Upper lobe of left lung (tissue), 6 donors: Measurements from ENCODE around the gene PLA2G4D. TPM values are rescaled to one million over a fixed set of nuclear protein-coding genes. Genes with fewer than 3 reads are reported as not detected.

Source experiments
- ATAC-seq, 2 donors: fragments of 200-7000 bp; cut with Tn5 transposase; one replicate each; pipeline ENCODE4 v1.9.1; 2022; ENCODE audit warnings: mild to moderate bottlenecking in 2 of 2, moderate library complexity in 2 of 2; ENCODE audit not compliant: low FRiP score in 2 of 2
- DNase-seq, 2 donors: peaks; one replicate each; pipeline ENCODE4 v3.0.0-alpha.2; 2019 to 2020
- H3K27ac ChIP-seq, 4 donors: fragments of 200-600 bp; sonication (generic); one replicate each; pipeline ENCODE4 v1.5.1; 2016 to 2019
- H3K27me3 ChIP-seq, 4 donors: fragments of 200-600 bp; sonication (generic); one replicate each; pipeline ENCODE4 v1.5.1; 2017 to 2019
- H3K36me3 ChIP-seq, 4 donors: fragments of 200-600 bp; sonication (generic); one replicate each; pipeline ENCODE4 v1.5.1; 2016 to 2019
- H3K4me1 ChIP-seq, 4 donors: fragments of 200-600 bp; sonication (generic); one replicate each; pipeline ENCODE4 v1.5.1; 2018 to 2019
- H3K4me3 ChIP-seq, 4 donors: fragments of 200-600 bp; sonication (generic); one replicate each; pipeline ENCODE4 v1.5.1; 2017 to 2019; ENCODE audit warnings: mild to moderate bottlenecking in 2 of 4, moderate library complexity in 1 of 4
- H3K9me3 ChIP-seq, 4 donors: fragments of 200-600 bp; sonication (generic); one replicate each; pipeline ENCODE4 v1.5.1; 2018 to 2019
- EP300 ChIP-seq, 4 donors: sonication (generic); formaldehyde crosslinking; IDR thresholded peaks; one replicate each; pipeline ENCODE4 v1.5.1; 2017; ENCODE audit warnings: antibody characterized with exemption in 4 of 4, control low read depth in 2 of 4
- POLR2A ChIP-seq, 4 donors: fragments of 450-650 bp; IDR thresholded peaks; one replicate each; pipeline ENCODE4 v1.5.1; 2016 to 2017; ENCODE audit warnings: antibody characterized with exemption in 4 of 4, mild to moderate bottlenecking in 2 of 4
- POLR2AphosphoS5 ChIP-seq, 2 donors: sonication (generic); formaldehyde crosslinking; IDR thresholded peaks; one replicate each; pipeline ENCODE4 v1.5.1; 2017; ENCODE audit warnings: antibody characterized with exemption in 2 of 2
- WGBS, 2 donors: methylation state at CpG; one replicate each; pipeline ENCODE4 v1.1.5; 2017 to 2018; 5-methylcytosine and 5-hydroxymethylcytosine counted together
- total RNA-seq, 6 donors: library from RNA; depleted of rRNA in 4 of 6; stranded (reverse); fragments of >200 nt in 4 of 6; gene quantifications; one replicate each; pipeline versions ENCODE4 v1.1.0 to v1.2.1, GENCODE V29; 2016 to 2021
- TF ChIP-seq, protein P1 (sequence below), 6 experiments: fragments of 450-650 bp in 4 of 6; fragments of 200-600 bp in 2 of 6; sonication (generic) in 2 of 6; IDR thresholded peaks; one replicate each; pipeline ENCODE4 v1.5.1; 2016 to 2019; ENCODE audit warnings: antibody characterized with exemption in 6 of 6
- donor health status: DM: no; HTN: no; CAD: no; lungs with moderate emphysema.
- donor health status: DM: no; HTN: yes; CAD: no; lungs with severe emphysema.

PLA2G4D gene
- total RNA-seq, 6 donors from 2014 or later = not detected

GRCh38 chr15:42070976-42071350 lies 23.4 kb downstream of the PLA2G4D start:
- no peak for TF ChIP-seq POLR2A (IDR thresholded peaks at IDR 0.05)
- no peak for TF ChIP-seq EP300 (IDR thresholded peaks at IDR 0.05)
- TF ChIP-seq POLR2AphosphoS5 (IDR thresholded peaks at IDR 0.05) = no peak
- TF ChIP-seq, protein P1, sequence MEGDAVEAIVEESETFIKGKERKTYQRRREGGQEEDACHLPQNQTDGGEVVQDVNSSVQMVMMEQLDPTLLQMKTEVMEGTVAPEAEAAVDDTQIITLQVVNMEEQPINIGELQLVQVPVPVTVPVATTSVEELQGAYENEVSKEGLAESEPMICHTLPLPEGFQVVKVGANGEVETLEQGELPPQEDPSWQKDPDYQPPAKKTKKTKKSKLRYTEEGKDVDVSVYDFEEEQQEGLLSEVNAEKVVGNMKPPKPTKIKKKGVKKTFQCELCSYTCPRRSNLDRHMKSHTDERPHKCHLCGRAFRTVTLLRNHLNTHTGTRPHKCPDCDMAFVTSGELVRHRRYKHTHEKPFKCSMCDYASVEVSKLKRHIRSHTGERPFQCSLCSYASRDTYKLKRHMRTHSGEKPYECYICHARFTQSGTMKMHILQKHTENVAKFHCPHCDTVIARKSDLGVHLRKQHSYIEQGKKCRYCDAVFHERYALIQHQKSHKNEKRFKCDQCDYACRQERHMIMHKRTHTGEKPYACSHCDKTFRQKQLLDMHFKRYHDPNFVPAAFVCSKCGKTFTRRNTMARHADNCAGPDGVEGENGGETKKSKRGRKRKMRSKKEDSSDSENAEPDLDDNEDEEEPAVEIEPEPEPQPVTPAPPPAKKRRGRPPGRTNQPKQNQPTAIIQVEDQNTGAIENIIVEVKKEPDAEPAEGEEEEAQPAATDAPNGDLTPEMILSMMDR (IDR thresholded peaks at IDR 0.05) = no peak
- no peak for ATAC-seq
- no peak overlapping the region for H3K4me3 ChIP-seq
- DNase-seq = peak; percentile 10 to 50
- no peak overlapping the region for H3K27ac ChIP-seq
- no peaks in the 10 kb centered on the region for H3K9me3 ChIP-seq
- peaks cover 0 to 8% (median 6%) of the 10 kb centered on the region in 4 donors for H3K4me1 ChIP-seq
- no peaks in the 10 kb centered on the region for H3K27me3 ChIP-seq
- WGBS, 2 donors = 55 to 64% methylated on average over 3 to 9 of the region's 9 CpGs
- H3K36me3 ChIP-seq = no peaks in the 10 kb centered on the region

- Histone ChIP-seq H3K36me3 (no peaks in the 10 kb centered on the region), H3K4me1 (peaks cover 0 to 12% (median 7%) of the 10 kb centered on the region in 4 donors), H3K4me3 (no peak overlapping the region), H3K27me3 (no peaks in the 10 kb centered on the region), H3K27ac (no peak overlapping the region), H3K9me3 (no peaks in the 10 kb centered on the region)
- ATAC-seq (no peak), DNase-seq (peak; percentile 12 to 65)
- WGBS, 2 donors = 84 to 94% methylated on average over 12 to 16 of the region's 16 CpGs
- no peak for TF ChIP-seq POLR2AphosphoS5 (IDR thresholded peaks at IDR 0.05)
- no peak for TF ChIP-seq POLR2A (IDR thresholded peaks at IDR 0.05)
Observed at GRCh38 chr15:42070279-42070975, 23.9 kb downstream of the PLA2G4D start.

DNA sequence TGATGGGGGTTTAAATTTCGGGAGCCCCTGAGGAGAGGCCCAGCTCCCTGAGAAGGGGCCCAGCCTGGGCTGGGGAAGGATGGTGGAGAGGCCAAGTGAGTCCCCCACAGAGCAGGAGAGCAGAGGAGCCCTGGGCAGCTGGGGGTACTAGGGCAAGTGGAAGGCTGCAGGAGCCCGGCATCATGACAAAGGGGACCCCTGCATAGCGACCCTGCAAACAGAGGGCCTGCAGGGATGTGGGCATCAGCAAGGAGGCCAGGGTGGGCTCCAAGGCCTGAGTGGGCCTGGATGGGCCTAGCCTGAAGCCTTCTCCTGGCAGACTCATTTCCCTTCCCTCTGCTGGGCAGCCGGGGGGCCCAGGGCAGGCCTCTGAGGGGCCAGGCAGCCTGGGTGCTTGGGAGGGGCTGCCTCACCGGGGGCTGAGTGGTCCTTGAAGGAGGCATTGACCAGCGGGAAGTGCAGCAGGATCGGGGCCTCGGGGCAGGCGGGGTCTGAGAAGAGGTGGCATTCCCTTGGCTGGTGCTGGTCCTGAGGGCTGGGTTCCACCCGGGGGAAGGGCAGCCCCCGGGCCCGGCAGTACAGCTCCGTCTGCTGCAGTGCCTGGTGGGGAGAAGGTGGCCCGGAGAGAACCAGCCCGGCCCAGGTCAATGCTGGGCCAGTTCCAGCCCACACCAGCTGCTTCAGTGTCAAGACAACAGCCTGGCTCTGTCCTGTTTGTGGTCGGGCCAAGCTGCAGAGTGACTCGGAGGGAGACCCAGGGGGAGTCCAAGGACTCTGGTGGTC lies 24.7 kb downstream of the PLA2G4D start:
- Histone ChIP-seq H3K4me3 (no peak overlapping the region), H3K36me3 (no peaks in the 10 kb centered on the region), H3K27me3 (no peaks in the 10 kb centered on the region), H3K9me3 (no peaks in the 10 kb centered on the region), H3K27ac (no peak overlapping the region), H3K4me1 (peaks cover 0 to 19% (median 6%) of the 10 kb centered on the region in 4 donors)
- WGBS, 2 donors = 80 to 88% methylated on average over 5 to 17 of the region's 17 CpGs
- ATAC-seq (no peak), DNase-seq (peak; percentile 14 to 72)
- TF ChIP-seq, protein P1 (IDR thresholded peaks at IDR 0.05) = no peak
- TF ChIP-seq EP300 (IDR thresholded peaks at IDR 0.05) = no peak
- no peak for TF ChIP-seq POLR2AphosphoS5 (IDR thresholded peaks at IDR 0.05)
- no peak for TF ChIP-seq POLR2A (IDR thresholded peaks at IDR 0.05)

DNA sequence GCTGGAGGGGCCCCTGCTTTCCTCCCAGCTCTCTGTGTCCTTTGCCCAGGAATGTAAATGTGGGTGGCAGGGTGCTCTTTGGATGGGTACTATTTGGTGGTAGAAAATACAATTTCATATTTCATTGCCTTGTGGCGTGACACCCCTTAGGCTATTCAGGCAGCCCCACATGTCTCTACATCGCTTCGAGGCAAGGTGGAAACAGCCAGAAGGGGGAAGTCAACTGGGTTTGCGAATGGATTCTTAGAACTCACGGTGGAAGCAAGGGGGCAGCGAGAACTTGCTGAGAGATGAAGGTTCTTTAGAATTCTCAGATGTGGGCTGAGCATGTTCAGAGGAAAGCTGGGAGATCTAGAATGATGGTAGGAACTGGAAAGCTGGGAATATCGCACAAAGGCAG lies 25.3 kb downstream of the PLA2G4D start:
- Histone ChIP-seq H3K9me3 (no peaks in the 10 kb centered on the region), H3K36me3 (no peaks in the 10 kb centered on the region)
- WGBS, 2 donors = 86 to 90% methylated on average over 7 of the region's 7 CpGs

DNA sequence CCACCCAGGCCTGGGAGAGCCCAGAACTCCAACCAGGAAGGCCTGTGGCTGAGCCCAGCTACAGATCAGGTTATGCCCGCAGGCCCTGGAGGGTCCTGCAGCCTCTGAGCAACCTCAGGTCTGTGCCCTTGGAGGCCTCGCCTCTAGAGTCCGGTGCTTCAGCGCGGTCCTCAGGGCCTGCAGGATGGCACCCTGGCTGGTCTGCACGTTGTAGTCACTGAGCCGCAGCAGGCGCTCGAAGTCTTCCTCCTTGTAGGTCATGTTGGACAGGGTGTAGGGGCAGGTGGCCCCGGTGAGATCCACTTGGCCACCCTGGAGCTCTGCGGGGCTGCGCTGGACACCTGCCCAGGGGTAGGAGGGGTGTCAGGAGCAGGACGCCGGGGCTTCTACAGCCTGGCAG lies 25.8 kb downstream of the PLA2G4D start:
- TF ChIP-seq POLR2AphosphoS5 (IDR thresholded peaks at IDR 0.05) = no peak
- TF ChIP-seq, protein P1 (IDR thresholded peaks at IDR 0.05) = no peak
- no peak for TF ChIP-seq EP300 (IDR thresholded peaks at IDR 0.05)
- TF ChIP-seq POLR2A (IDR thresholded peaks at IDR 0.05) = no peak
- 85 to 100% methylated on average over 5 to 14 of the region's 14 CpGs for WGBS, 2 donors
- Histone ChIP-seq H3K4me3 (no peak overlapping the region), H3K27me3 (no peaks in the 10 kb centered on the region), H3K27ac (no peak overlapping the region), H3K4me1 (peaks cover 0 to 20% (median 6%) of the 10 kb centered on the region in 4 donors), H3K9me3 (no peaks in the 10 kb centered on the region), H3K36me3 (no peaks in the 10 kb centered on the region)
- no peak for ATAC-seq
- peak; percentile 18 to 69 for DNase-seq

More for the DNA sequence above, 25.3 kb downstream of the PLA2G4D start:
- H3K27ac ChIP-seq = no peak overlapping the region
- no peaks in the 10 kb centered on the region for H3K27me3 ChIP-seq
- ATAC-seq (no peak), DNase-seq (no peak)
- peaks cover 0 to 20% (median 6%) of the 10 kb centered on the region in 4 donors for H3K4me1 ChIP-seq
- TF ChIP-seq POLR2AphosphoS5 (IDR thresholded peaks at IDR 0.05) (no peak), EP300 (IDR thresholded peaks at IDR 0.05) (no peak), POLR2A (IDR thresholded peaks at IDR 0.05) (no peak)
- TF ChIP-seq, protein P1 (IDR thresholded peaks at IDR 0.05) = no peak
- no peak overlapping the region for H3K4me3 ChIP-seq
